Fibroblast of lung (primary cell): ENCODE results near the gene OR6C65. TPM values are rescaled to one million over a fixed set of nuclear protein-coding genes. Genes with fewer than 3 reads are reported as not detected.
"Not testable (repeated sequence)": the region's sequence is repeated elsewhere in the genome, so short reads cannot be mapped to it uniquely, and the experiment has no call there.

ENCODE experiments used
- DNase-seq, 2 donors: peaks; one replicate each; pipeline versions ENCODE4 v3.0.0 to v3.0.0-alpha.2; 2010; ENCODE audit warnings: low read depth in 2 of 2
- H2AFZ ChIP-seq: 2 replicates; pipeline ENCODE4 v1.5.1; 2012; ENCODE audit warnings: low read length, control low read depth, inconsistent platforms
- H3K27ac ChIP-seq: 2 replicates; pipeline ENCODE4 v1.5.1; 2011; ENCODE audit warnings: low read length, control low read depth; ENCODE audit not compliant: insufficient read depth
- H3K27me3 ChIP-seq: 2 replicates; pipeline ENCODE4 v1.5.1; 2011; ENCODE audit warnings: mild to moderate bottlenecking, low read length; ENCODE audit not compliant: control insufficient read depth, insufficient read depth
- H3K36me3 ChIP-seq: 2 replicates; pipeline ENCODE4 v1.5.1; 2011; ENCODE audit warnings: low read length; ENCODE audit not compliant: control insufficient read depth, insufficient read depth
- H3K4me1 ChIP-seq: 2 replicates; pipeline ENCODE4 v1.5.1; 2011; ENCODE audit warnings: low read length; ENCODE audit not compliant: control insufficient read depth, insufficient read depth; ENCODE audit errors: extremely low read depth
- H3K4me2 ChIP-seq: 2 replicates; pipeline ENCODE4 v1.5.1; 2011; ENCODE audit warnings: low read length, control low read depth; ENCODE audit not compliant: insufficient read depth; ENCODE audit errors: extremely low read depth
- H3K4me3 ChIP-seq, 4 experiments: fragments of 200-600 bp in 1 of 4; sonication (generic) in 1 of 4; replicated peaks in 1 of 4; 2 replicates each; pipeline ENCODE4 v1.5.1; 2011 to 2016; ENCODE audit warnings: low read length in 4 of 4, low read depth in 3 of 4, mild to moderate bottlenecking in 3 of 4, control low read depth in 2 of 4, inconsistent platforms in 1 of 4, mixed read lengths in 1 of 4; ENCODE audit not compliant: insufficient read depth in 1 of 4; ENCODE audit errors: control extremely low read depth in 1 of 4
- H3K79me2 ChIP-seq: 2 replicates; pipeline ENCODE4 v1.5.1; 2012; ENCODE audit warnings: mild to moderate bottlenecking, low read length, inconsistent platforms; ENCODE audit not compliant: control insufficient read depth, insufficient read depth
- H3K9ac ChIP-seq: 2 replicates; pipeline ENCODE4 v1.5.1; 2011; ENCODE audit warnings: mild to moderate bottlenecking, low read length, control low read depth; ENCODE audit not compliant: insufficient read depth
- H3K9me3 ChIP-seq: 2 replicates; pipeline ENCODE4 v1.5.1; 2012; ENCODE audit warnings: low read depth, low read length; ENCODE audit not compliant: control insufficient read depth, insufficient read depth
- H4K20me1 ChIP-seq: 2 replicates; pipeline ENCODE4 v1.5.1; 2011; ENCODE audit warnings: low read length; ENCODE audit not compliant: control insufficient read depth, insufficient read depth; ENCODE audit errors: extremely low read depth
- CTCF ChIP-seq, 2 donors: IDR thresholded peaks in 1 of 2; conservative IDR thresholded peaks in 1 of 2; 1 replicate in 1 of 2; 2 replicates in 1 of 2; pipeline ENCODE4 v1.5.1; 2011 to 2012; ENCODE audit warnings: low read length in 2 of 2, control low read depth in 1 of 2, inconsistent platforms in 1 of 2, low read depth in 1 of 2, mild to moderate bottlenecking in 1 of 2
- EZH2 ChIP-seq: IDR thresholded peaks from 2 replicates; pipeline ENCODE4 v1.5.1; 2012; ENCODE audit warnings: low read length, control low read depth, mild to moderate bottlenecking; ENCODE audit errors: missing control alignments
- polyA plus RNA-seq, 2 donors: library from polyadenylated mRNA; depleted of rRNA in 1 of 2; stranded (reverse) in 1 of 2; unstranded in 1 of 2; fragments of >200 nt; gene quantifications; 2 replicates each; pipeline ENCODE4 v1.2.1, GENCODE V29; 2011 to 2012; ENCODE audit warnings: missing spikeins in 1 of 2
- total RNA-seq: library from RNA; depleted of rRNA; stranded (reverse); fragments of >200 nt; gene quantifications from 2 replicates; pipeline ENCODE4 v1.2.1, GENCODE V29; 2014

OR6C65 gene
- total and polyA plus RNA-seq, 2 donors (not counting 1 experiment from before 2014, with no cell fraction given) = not detected

DNA sequence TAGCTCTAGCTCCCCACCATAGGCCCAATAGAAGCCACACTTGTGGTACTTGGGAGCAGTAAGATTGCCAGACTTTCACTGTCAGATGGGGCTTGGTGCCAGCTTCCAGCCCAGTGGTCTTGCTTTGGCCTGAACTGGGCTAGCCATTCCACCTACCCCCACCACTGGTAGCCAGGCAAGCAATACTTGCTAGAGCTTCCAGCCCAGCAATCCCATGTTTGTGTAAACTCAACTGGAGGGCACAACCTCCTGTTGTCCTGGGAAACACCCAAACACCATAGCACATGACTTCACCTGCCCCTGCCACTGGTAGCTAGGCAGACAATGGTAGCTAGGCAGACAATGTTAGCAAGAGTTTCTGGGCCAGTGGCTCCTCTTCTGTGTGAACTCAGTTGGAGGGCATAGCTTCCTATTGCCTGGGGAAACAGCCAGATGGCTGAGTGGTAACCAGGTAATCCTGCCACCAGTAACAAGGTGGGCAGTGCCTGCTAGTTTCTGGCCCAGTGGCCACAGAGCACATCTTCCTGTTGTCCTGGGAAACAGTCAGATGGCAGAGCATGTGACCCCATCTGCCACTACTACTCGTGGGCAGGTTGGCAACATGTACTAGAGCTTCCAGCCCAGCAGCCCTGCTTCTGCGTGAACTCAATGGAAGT is 20.1 kb downstream of the OR6C65 start:
- no peak for DNase-seq
- Histone ChIP-seq H3K9me3 (no peaks in the 10 kb centered on the region), H3K4me2 (no peak overlapping the region), H3K4me3 (no peak overlapping the region), H3K27me3 (no peaks in the 10 kb centered on the region), H4K20me1 (no peaks in the 10 kb centered on the region), H3K4me1 (no peaks in the 10 kb centered on the region), H3K9ac (no peak overlapping the region), H3K36me3 (no peaks in the 10 kb centered on the region), H3K79me2 (no peaks in the 10 kb centered on the region), H2AFZ (no peak overlapping the region), H3K27ac (no peak overlapping the region)
- TF ChIP-seq CTCF (conservative IDR thresholded peaks at IDR 0.05 in 1 of 2, IDR thresholded peaks at IDR 0.05 in 1 of 2; ENCODE audit: low read depth in 1 of 2, low read length in 2 of 2) = no peak
- no peak for TF ChIP-seq EZH2

GRCh38 chr12:55425954-55426353 is 25.6 kb downstream of the OR6C65 start, which contains the start of gene OR6C76:
TSS of gene OR6C76 (plus strand) at chr12:55426254. CDS start at chr12:55426254, 0 bp downstream.
- no peaks in the 10 kb centered on the region for H4K20me1 ChIP-seq
- no peaks in the 10 kb centered on the region for H3K36me3 ChIP-seq
- H3K4me3 ChIP-seq = no peak within 1 kb of the TSS
- no peak within 1 kb of the TSS for H2AFZ ChIP-seq
- H3K4me1 ChIP-seq = no peaks in the 10 kb centered on the region
- DNase-seq = no peak
- H3K9me3 ChIP-seq = no peaks in the 10 kb centered on the region
- no peaks in the 10 kb centered on the region for H3K79me2 ChIP-seq
- no peak within 1 kb of the TSS for H3K4me2 ChIP-seq
- H3K27me3 ChIP-seq = no peaks in the 10 kb centered on the region
- TF ChIP-seq EZH2 (no peak), CTCF (conservative IDR thresholded peaks at IDR 0.05 in 1 of 2, IDR thresholded peaks at IDR 0.05 in 1 of 2; ENCODE audit: low read depth in 1 of 2, low read length in 2 of 2) (no peak)
- no peak within 1 kb of the TSS for H3K27ac ChIP-seq
- no peak within 1 kb of the TSS for H3K9ac ChIP-seq

- Histone ChIP-seq H3K9ac (no peak overlapping the region), H2AFZ (no peak overlapping the region), H4K20me1 (no peaks in the 10 kb centered on the region), H3K79me2 (no peaks in the 10 kb centered on the region), H3K4me3 (no peak overlapping the region), H3K9me3 (no peaks in the 10 kb centered on the region), H3K27ac (no peak overlapping the region), H3K27me3 (no peaks in the 10 kb centered on the region), H3K4me1 (no peaks in the 10 kb centered on the region), H3K4me2 (no peak overlapping the region), H3K36me3 (no peaks in the 10 kb centered on the region)
- DNase-seq = no peak
- no peak for TF ChIP-seq CTCF (conservative IDR thresholded peaks at IDR 0.05 in 1 of 2, IDR thresholded peaks at IDR 0.05 in 1 of 2; ENCODE audit: low read depth in 1 of 2, low read length in 2 of 2)
- no peak for TF ChIP-seq EZH2
Observed at GRCh38 chr12:55428331-55429243, 28.3 kb downstream of the OR6C65 start.

DNA sequence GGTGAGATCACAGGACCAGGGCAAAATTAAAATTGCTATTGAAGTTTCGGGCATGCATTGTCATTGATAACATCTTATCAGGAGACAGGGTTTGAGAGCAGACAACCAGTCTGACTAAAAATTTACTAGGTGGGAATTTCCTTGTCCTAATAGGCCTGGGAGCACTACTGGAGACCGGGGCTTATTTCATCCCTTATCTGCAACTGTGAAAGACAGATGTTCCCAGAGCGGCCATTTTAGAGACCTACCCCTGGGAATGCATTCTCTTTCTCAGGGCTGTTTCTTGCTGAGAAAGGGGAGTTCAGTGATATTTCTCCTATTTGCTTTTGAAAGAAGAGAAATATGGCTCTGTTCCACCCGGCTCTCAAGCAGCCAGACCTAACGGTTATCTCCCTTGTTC is 40.9 kb downstream of the OR6C65 start:
- H3K9me3 ChIP-seq, H2AFZ ChIP-seq, H3K9ac ChIP-seq, H3K36me3 ChIP-seq, H3K4me3 ChIP-seq, DNase-seq, H3K4me2 ChIP-seq, H3K27me3 ChIP-seq, H4K20me1 ChIP-seq, H3K79me2 ChIP-seq, H3K27ac ChIP-seq, H3K4me1 ChIP-seq: not testable (repeated sequence)
